Measurements from ENCODE around the gene AFF3.

DNA sequence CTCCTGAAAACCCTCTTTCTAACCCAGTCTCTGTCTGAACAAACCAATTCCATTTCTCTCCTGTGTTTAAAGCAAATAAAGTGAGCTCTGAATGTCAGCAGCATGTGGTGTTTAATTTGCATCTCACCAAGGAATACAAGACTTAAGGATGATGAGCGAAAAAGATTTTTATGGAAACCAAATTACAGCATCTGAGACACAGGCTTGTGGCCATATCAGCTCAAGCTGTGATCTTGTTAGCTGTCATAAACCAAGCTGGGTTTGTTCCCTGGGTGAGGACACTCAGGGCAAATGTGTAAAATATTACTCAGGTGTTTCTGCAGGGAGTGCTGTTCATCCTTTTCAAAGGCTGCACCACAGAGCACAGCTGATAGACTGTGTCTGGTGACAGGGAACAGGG, 523.2 kb downstream of the AFF3 start:
- TF ChIP-seq, protein P1, sequence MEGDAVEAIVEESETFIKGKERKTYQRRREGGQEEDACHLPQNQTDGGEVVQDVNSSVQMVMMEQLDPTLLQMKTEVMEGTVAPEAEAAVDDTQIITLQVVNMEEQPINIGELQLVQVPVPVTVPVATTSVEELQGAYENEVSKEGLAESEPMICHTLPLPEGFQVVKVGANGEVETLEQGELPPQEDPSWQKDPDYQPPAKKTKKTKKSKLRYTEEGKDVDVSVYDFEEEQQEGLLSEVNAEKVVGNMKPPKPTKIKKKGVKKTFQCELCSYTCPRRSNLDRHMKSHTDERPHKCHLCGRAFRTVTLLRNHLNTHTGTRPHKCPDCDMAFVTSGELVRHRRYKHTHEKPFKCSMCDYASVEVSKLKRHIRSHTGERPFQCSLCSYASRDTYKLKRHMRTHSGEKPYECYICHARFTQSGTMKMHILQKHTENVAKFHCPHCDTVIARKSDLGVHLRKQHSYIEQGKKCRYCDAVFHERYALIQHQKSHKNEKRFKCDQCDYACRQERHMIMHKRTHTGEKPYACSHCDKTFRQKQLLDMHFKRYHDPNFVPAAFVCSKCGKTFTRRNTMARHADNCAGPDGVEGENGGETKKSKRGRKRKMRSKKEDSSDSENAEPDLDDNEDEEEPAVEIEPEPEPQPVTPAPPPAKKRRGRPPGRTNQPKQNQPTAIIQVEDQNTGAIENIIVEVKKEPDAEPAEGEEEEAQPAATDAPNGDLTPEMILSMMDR (IDR thresholded peaks at IDR 0.05; ENCODE audit: low read depth, low read length, poor library complexity, severe bottlenecking): no peak
- TF ChIP-seq EZH2phosphoT487 (IDR thresholded peaks at IDR 0.05; ENCODE audit: borderline replicate concordance, low read length): no peak
